T-helper 2 cell (primary cell): Measurements from ENCODE around the gene NFE2L1.
"Not testable (repeated sequence)": the region's sequence is repeated elsewhere in the genome, so short reads cannot be mapped to it uniquely, and the experiment has no call there.

Experiments used
- DNase-seq, 5 experiments: peaks; one replicate each; pipeline versions ENCODE4 v3.0.0 to v3.0.0-alpha.2; 2012 to 2022

The NFE2L1 gene

GRCh38 chr17:48072811-48073210 lies 24.7 kb downstream of the NFE2L1 start:
- not testable (repeated sequence) for DNase-seq

GRCh38 chr17:48073566-48074094 lies 25.5 kb downstream of the NFE2L1 start:
- DNase-seq = not testable (repeated sequence)

- DNase-seq = peak; percentile 27 to 63 (median 55)
These were observed 26.3 kb downstream of the NFE2L1 start for GRCh38 chr17:48074322-48075081.

- not testable (repeated sequence) for DNase-seq
These were observed 29.0 kb downstream of the NFE2L1 start for GRCh38 chr17:48077152-48077551.

GRCh38 chr17:48081858-48082257 lies 33.7 kb downstream of the NFE2L1 start:
- DNase-seq = no peak

GRCh38 chr17:48084932-48085331 lies 36.8 kb downstream of the NFE2L1 start:
- peak in 1 of 5 experiments; percentile 25 for DNase-seq

- no peak for DNase-seq
These were observed 45.3 kb downstream of the NFE2L1 start for GRCh38 chr17:48093341-48094045.

- DNase-seq = no peak
These were observed 47.5 kb downstream of the NFE2L1 start for GRCh38 chr17:48095611-48096010.

- no peak for DNase-seq
These were observed 52.0 kb downstream of the NFE2L1 start for GRCh38 chr17:48100160-48100559.

- DNase-seq = no peak
These were observed 52.4 kb downstream of the NFE2L1 start for GRCh38 chr17:48100591-48101011.

- DNase-seq = peak; percentile 85 to 98 (median 90)
These were observed 53.0 kb downstream of the NFE2L1 start, which contains the start of gene CBX1 for GRCh38 chr17:48101012-48101720. CBX1 (minus strand) TSS chr17:48101478; CDS start chr17:48077004, 24,474 bp downstream.

GRCh38 chr17:48102043-48102750 lies 54.0 kb downstream of the NFE2L1 start:
- DNase-seq = no peak

- peak in 2 of 5 experiments; percentile 18 to 52 for DNase-seq
These were observed 54.9 kb downstream of the NFE2L1 start for GRCh38 chr17:48102798-48103715.

- peak in 1 of 5 experiments; percentile 17 for DNase-seq
These were observed 56.3 kb downstream of the NFE2L1 start for GRCh38 chr17:48104440-48104839.

- DNase-seq = no peak
These were observed 58.6 kb downstream of the NFE2L1 start for GRCh38 chr17:48106802-48107136.

- DNase-seq = peak; percentile 87 to 98 (median 93)
These were observed 59.2 kb downstream of the NFE2L1 start, which contains the start of gene SNX11 for GRCh38 chr17:48107137-48108055. SNX11 (plus strand) TSS chr17:48107766; CDS start chr17:48112044, 4,278 bp downstream.

GRCh38 chr17:48110761-48111160 lies 62.6 kb downstream of the NFE2L1 start:
- DNase-seq = no peak
